ENCODE data around the gene FHL3.
"Not testable (repeated sequence)": the region's sequence is repeated elsewhere in the genome, so short reads cannot be mapped to it uniquely, and the experiment has no call there.

FHL3 gene

DNA sequence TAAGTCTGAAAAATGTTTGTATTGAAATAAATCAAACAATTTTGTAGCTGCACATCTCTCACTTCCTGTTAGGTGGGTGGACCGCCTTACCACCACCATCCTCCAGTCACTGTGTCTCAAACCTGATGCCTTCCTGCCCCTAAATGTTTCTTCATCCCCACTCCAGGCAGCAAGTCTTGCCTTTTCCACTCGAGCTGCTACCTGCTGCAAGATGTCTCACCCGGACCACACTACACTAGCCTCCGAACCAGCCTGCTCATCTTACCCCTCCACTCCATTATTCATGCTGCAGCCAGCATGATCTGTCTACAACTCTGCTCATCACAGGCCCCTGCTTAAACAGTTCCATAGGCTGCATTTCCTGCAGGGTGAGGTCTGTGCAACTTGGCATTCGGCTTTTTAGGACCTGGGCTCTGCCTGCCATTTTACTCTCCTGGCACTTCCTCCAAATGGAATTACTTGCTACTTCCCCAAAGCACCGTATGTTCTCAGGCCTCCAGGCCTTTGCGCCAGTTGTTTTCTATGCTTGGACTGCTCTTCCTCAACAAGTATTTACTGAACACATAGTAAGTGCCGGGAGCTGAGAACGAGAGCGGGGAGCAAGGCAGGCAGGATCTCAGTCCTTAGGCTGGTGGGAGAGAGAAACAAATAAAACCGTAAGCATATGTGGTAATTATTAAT lies 10.3 kb downstream of the FHL3 start:
- DNase-seq (ENCODE audit: low spot score): no peak
- Histone ChIP-seq H3K4me3 (peak overlapping the region; percentile 79), H3K27ac (peak overlapping the region; percentile 94 to 96)
- TF ChIP-seq, protein P1, sequence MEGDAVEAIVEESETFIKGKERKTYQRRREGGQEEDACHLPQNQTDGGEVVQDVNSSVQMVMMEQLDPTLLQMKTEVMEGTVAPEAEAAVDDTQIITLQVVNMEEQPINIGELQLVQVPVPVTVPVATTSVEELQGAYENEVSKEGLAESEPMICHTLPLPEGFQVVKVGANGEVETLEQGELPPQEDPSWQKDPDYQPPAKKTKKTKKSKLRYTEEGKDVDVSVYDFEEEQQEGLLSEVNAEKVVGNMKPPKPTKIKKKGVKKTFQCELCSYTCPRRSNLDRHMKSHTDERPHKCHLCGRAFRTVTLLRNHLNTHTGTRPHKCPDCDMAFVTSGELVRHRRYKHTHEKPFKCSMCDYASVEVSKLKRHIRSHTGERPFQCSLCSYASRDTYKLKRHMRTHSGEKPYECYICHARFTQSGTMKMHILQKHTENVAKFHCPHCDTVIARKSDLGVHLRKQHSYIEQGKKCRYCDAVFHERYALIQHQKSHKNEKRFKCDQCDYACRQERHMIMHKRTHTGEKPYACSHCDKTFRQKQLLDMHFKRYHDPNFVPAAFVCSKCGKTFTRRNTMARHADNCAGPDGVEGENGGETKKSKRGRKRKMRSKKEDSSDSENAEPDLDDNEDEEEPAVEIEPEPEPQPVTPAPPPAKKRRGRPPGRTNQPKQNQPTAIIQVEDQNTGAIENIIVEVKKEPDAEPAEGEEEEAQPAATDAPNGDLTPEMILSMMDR (IDR thresholded peaks at IDR 0.05): no peak

DNA sequence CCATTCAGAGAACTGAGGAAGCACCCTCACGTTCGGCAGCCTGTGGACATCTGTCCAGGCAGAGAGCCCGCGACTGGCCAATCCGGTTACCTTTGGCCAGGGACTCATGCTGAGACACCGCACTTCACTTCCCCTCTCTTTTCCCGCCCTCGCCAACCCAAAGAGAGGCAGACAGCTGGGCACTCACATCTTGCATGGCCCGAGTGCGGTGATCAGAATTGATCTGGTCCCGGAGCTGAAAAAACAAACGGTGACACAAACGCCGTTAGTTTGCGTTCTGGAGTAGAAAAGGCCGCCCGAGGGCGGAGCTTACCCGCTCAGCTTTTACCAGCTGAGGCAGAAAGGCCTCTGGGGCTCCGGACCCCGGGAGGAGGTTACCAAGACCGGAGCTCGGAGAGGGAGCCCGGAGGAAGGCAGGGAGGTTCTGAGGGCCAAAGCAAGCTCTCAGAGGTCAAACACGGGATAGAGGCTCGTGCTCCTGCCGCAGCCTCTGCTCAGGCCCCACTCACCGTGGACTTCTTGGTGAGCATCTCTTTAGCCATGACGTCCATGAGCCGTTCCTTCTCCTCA lies 15.9 kb downstream of the FHL3 start:
- Histone ChIP-seq H3K27ac (peak overlapping the region; percentile 46 to 79), H3K4me3 (peak overlapping the region; percentile 84)
- TF ChIP-seq, protein P1 (IDR thresholded peaks at IDR 0.05): no peak
- no peak for DNase-seq (ENCODE audit: low spot score)

DNA sequence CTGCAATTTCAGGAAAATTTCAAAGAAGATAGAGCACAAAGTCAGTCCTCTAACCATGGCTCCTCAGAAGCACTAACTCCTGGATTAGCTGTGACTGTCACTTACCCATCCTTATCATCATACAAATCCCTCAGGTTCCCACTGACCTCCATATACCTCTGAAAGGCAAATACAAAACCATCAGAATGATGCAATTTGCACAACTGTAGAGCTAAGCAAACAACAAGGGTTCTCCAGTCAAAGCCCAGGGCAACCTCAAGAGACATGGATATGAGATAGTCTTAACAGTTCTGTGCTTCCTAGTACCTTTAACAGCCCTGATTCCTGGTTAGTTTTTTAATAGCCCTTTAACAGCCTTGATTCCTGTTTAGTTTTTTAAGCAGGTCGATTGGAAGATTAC lies 17.6 kb downstream of the FHL3 start:
- Histone ChIP-seq H3K4me3 (no peak overlapping the region), H3K27ac (no peak overlapping the region)
- TF ChIP-seq, protein P1 (IDR thresholded peaks at IDR 0.05): no peak
- DNase-seq (ENCODE audit: low spot score): no peak

DNA sequence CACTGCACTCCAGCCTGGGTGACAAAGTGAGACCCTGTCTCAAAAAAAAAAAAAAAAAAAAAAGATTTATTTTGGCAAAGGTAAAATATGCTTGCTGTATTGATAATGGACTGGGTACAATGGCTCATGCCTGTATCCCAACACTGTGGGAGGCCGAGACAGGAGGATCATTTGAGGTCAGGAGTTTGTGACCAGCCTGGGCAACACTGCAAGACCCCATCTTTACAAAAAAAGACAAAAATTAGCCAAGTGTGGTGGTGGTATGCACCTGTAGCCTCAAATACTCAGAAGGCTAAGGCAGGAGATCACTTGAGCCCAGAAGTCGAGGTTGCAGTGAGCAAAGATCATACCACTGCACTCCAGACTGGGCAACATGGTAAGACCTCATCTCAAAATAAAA lies 21.8 kb downstream of the FHL3 start:
- no peak overlapping the region for H3K4me3 ChIP-seq
- TF ChIP-seq, protein P1 (IDR thresholded peaks at IDR 0.05): no peak
- H3K27ac ChIP-seq: no peak overlapping the region
- DNase-seq (ENCODE audit: low spot score): no peak

DNA sequence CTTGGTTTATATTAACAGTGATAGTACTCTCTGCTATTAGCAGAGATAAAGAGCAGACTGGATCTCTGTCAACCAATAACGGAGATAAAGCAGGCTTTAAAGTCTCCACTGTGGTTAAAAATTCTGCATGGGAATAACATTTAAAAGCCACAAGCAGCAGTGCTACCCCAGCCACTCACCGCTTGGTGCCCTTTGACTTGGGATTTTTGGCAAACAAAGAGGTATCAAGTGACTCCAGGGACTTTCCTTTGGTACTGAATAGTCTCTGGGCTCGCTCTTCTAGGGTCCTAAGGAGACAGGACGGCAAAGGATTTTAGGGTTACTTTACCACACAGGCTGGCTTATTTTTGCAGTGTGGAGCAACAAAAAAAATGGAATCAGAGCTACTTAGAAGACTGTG lies 26.8 kb downstream of the FHL3 start:
- H3K27ac ChIP-seq: no peak overlapping the region
- DNase-seq (ENCODE audit: low spot score): no peak
- no peak overlapping the region for H3K4me3 ChIP-seq
- TF ChIP-seq, protein P1 (IDR thresholded peaks at IDR 0.05): no peak

DNA sequence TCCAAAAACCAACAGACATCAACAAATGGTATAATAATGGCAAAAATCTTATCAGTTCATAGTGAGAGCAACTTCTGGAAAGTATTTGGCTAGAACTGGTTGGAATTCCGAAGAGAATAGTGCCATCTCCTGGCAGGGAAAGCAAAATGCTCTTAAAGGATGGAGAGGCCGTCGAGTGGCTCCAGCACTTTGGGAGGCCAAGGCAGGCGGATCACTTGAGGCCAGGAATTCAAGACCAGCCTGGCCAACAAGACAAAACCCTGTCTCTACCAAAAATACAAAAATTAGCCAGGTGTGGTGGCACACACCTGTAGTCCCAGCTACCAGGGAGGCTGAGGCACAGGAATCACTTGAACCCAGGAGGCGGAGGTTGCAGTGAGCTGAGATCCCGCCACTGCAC lies 30.2 kb downstream of the FHL3 start:
- not testable (repeated sequence) for H3K27ac ChIP-seq; H3K4me3 ChIP-seq; DNase-seq (ENCODE audit: low spot score)
- TF ChIP-seq, protein P1 (IDR thresholded peaks at IDR 0.05): peak; percentile 23

DNA sequence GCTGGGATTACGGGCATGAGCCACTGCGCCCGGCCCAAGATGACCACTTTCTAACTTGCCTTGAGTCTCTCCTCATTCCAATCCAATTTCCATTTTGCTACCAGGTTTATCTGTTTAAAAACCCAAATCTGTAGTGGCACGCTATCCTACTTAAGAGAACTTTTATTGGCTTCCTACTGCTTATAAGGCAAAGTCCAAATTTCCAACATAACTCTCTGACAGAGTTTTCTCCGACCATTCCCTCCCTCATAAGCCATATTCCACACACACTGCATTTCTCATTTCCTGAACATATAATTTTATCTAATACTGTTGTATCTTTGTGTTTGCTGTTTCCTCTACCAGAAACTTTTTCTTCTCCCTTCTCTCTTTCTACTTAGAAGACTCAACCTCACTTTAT lies 30.7 kb downstream of the FHL3 start:
- TF ChIP-seq, protein P1 (IDR thresholded peaks at IDR 0.05): no peak

DNA sequence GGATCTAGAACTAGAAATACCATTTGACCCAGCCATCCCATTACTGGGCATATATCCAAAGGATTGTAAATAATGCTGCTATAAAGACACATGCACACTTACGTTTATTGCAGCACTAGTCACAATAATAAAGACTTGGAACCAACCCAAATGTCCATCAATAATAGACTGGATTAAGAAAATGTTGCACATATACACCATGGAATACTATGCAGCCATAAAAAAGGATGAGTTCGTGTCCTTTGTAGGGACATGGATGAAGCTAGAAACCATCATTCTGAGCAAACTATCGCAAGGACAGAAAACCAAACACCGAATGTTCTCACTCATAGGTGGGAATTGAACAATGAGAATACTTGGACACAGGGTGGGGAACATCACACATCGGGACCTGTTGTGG lies 31.6 kb downstream of the FHL3 start:
- H3K4me3 ChIP-seq; DNase-seq (ENCODE audit: low spot score); H3K27ac ChIP-seq: not testable (repeated sequence)

More for the DNA sequence above, 30.7 kb downstream of the FHL3 start:
- H3K4me3 ChIP-seq: no peak overlapping the region
- no peak overlapping the region for H3K27ac ChIP-seq
- no peak for DNase-seq (ENCODE audit: low spot score)
